ENCODE data around the gene KMT2A.
"Not testable (repeated sequence)": the region's sequence is repeated elsewhere in the genome, so short reads cannot be mapped to it uniquely, and the experiment has no call there.

KMT2A gene

DNA sequence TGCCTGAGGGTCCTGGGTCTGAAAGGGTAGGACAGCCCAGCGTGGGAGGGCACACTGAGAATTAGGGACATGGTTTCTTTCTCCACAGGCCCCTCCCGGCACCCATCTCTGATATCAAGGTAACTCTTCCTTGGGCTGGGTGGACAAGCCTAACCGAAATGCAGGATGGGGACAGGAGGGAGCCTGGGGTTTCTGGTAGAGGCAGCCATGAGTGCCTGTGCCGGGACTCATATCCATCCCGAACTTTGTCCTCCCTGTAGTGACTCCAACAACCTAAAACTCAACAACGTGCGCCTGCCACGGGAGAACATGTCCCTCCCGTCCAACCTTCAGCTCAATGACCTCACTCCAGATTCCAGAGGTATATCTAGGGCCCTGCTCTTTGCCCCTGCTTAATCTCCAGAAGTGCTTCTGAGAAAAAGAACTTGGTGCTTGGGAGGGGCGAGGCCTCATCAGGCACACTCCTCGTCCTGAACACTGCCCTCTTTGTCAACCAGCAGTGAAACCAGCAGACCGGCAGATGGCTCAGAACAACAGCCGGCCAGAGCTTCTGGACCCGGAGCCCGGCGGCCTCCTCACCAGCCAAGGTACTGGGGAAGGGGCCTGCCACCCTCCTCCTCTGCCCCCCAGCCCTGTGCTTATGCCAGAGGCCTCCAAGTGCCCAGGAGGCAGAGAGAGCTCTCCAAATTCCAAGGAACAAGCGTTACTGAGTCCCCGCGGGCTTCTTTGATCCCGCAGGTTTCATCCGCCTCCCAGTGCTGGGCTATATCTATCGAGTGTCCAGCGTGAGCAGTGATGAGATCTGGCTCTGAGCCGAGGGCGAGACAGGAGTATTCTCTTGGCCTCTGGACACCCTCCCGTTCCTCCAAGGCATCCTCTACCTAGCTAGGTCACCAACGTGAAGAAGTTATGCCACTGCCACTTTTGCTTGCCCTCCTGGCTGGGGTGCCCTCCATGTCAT lies 97.8 kb downstream of the KMT2A start:
- DNase-seq: no peak

DNA sequence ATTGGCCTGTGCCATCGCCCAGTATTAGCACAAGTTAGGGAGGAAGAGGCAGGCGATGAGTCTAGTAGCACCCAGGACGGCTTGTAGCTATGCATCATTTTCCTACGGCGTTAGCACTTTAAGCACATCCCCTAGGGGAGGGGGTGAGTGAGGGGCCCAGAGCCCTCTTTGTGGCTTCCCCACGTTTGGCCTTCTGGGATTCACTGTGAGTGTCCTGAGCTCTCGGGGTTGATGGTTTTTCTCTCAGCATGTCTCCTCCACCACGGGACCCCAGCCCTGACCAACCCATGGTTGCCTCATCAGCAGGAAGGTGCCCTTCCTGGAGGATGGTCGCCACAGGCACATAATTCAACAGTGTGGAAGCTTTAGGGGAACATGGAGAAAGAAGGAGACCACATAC lies 99.0 kb downstream of the KMT2A start:
- DNase-seq: no peak

DNA sequence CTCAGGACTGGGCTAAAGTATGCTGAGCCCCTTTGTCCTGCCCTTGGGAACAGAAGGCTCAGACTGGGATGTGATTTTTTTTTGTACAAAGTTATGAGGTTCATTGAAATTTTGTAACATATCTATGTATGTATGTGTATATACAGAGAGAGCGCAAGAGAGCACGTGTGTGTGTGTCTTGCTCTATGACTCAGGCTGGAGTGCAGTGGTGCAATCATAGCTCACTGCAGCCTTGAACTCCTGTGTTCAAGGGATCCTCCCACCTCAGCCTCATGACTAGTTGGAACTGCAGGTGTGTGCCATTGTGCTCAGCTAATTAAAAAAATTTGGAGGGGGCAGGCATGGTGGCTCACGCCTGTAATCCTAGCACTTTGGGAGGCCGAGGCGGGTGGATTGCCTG lies 100.4 kb downstream of the KMT2A start:
- DNase-seq: no peak

DNA sequence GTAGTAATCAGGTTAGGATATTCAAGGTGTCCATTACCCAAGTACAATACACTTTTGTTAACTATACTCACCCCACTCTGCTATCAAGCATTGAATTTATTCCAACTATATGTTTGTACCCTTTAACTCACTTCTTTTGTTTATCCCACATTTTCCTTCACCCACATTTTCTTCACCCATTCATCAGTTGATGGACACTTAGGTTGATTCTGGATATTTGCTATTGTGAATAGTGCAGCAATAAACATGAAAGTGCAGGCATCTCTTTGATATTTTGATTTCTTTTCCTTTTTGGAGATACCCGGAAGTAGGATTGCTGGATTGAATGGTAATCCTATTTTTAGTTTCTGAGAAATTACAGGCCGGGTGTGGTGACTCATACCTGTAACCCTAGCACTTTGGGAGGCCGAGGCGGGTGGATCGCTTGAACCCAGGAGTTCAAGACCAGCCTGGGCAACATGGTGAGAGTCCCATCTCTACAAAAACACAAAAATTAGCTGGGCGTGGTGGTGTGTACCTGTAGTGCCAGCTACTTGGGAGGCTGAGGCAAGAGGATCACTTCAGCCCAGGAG lies 101.2 kb downstream of the KMT2A start:
- no peak for DNase-seq

DNA sequence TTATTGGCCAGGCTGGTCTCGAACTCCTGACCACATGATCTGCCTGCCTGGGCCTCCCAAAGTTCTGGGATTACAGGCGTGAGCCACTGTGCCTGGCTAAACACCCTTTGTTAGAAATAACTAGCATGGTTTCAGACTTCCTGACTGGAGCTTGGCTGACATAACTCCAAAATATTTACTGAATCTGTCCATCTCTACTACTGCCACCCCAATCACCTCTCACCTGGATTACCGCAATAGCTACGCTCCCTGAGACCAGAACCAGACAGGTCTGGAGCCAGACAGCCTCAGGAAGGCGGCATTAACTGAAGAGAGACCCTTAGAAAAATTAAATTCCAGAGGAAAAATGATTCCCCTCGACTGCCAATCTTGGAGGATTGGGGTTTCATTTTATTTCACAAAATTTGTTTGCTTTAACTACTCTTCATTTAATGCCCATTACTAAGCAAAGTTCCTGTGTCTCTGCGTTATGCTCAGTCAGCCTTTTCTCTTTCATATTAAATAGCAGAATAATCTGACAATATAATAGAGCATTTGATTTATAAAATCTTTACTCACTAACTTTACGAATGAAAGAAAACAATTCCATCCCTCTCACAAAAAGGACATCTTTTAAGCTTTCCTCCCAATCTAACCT lies 107.8 kb downstream of the KMT2A start:
- DNase-seq: no peak

DNA sequence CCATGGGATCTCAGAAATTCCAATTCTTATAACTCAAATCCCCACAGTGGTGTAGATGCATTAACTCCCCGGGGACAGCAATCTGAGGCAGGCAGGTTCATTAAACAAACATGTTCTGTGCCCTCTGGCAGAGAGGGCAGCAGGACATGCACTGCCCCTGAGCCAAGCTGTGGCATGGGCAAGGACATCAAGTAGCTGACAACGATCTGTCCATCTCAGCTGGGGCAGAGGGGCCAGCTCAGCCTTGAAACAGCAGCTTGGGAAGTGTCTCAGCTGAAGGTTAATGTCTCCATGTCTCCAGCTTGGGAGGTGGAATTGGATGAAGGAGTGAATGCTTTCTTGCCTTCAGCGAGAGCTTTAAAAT lies 108.3 kb downstream of the KMT2A start:
- no peak for DNase-seq

DNA sequence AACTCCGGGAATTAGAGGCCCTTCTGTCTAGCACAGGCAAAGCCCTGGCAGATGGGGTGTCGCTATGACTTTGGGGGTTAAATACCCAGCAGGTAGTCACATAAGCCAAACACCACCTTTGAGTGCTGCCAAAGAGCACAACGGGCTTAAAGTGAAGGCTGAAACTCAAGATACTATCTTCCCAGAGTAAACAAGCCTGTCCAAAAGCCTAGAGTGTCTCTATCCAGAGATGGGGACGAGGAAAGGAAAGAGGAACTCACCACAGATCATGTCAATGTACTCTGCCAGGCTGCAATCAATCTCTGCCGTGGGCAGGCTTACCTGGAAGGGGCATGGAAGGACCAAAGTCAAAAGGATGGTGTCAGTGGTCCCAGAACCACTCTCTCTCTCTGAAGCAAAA lies 109.2 kb downstream of the KMT2A start:
- DNase-seq: no peak

DNA sequence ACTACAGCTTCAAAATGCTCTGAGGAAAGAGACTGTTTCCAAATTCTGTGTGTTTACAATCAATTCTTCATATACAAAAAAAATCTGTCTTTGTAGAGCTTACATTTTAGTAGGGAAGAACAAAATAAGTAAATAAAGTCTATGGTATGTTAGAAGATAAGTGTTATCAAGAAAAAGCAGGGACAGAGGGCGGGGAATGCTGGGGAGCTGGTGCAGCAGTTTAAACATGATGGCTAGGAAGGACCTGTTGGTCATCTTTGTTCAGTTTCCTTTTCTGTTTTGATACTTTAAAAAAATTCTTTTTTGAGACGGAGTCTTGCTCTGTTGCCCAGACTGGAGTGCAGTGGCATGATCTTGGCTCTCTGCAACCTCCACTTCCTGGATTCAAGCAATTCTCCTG lies 110.8 kb downstream of the KMT2A start:
- no peak for DNase-seq

DNA sequence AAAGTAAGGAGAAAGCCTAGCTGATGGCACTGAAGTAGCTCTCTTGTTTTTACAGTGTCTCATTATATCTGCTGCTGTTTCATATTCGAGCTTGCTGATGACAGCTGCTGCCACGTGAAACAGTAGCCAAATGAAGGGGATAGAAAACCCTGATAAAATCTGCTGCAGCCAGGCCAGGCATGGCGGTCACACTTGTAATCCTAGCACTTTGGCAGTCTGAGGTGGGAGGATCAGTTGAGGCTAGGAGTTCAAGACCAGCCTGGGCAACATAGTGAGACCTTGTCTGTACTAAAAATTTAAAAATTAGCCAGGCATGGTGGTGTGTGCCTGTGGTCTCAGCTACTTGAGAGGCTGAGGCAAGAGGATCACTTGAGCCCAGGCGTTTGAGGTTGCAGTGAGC lies 116.0 kb downstream of the KMT2A start:
- no peak for DNase-seq

DNA sequence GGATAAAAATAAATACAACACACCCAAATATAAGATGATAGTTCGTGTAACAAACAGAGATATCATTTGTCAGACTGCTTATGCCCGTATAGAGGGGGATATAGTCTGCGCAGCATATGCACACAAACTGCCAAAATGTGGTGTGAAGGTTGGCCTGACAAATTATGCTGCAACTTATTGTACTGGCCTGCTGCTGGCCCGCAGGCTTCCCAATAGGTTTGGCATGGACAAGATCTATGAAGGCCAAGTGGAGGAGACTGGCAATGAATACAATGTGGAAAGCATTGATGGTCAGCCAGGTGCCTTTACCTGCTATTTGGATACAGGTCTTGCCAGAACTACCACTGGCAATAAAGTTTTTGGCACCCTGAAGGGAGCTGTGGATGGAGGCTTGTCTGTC lies 124.5 kb downstream of the KMT2A start:
- no peak for DNase-seq

DNA sequence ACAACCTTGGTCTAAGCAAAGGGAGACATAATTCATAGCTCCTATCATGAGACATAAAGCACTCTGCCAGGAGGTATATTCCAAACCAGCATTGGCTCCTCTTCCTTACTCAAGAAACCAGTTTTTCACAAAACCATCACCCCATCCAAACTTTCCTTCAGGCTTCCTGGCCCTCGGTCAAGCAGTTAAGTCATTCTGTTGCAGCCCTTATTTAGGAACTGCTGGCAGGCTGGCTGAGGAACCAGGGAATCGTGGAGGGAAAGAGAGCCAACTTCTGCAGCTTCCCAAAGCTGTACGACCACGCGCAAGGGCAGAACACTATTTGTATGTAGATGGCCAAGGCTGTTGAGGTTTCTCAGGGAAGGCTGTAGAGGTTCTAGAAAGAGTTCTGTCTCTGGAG lies 128.8 kb downstream of the KMT2A start:
- DNase-seq: no peak

DNA sequence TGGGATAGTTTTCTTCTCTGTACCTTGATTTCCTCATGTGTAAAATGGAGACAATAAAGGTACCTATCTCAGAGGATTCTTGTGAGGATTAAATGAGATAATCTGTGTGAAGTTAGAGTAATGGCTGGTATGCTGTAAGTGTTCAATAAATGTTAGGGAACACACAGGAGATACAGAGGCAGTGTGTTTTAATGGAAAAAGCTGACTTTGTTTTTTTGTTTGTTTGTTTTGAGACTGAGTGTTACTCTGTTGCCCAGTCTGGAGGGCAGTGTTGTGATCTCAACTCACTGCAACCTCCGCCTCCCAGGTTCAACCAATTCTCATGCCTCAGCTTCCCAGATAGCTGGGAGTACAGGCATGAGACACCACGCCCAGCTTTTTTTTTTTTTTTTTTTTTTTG lies 133.4 kb downstream of the KMT2A start:
- DNase-seq: no peak

DNA sequence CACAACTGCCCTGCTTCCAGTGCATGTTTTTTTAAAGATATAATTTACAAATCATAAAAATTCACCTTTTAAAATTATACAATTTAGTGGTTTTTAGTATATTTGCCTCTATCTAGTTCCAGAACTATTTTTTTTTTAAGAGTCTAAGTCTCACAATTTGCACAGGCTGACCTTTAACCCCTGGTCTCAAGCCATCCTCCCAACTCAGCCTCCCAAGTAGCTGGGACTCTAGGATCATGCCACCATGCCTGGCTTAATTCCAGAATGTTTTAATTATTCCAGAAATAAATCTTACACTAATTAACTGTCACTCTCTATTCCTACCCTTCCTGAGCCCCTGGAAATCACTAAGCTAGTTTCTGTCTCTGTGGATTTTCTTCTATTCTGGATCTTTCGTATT lies 134.5 kb downstream of the KMT2A start:
- no peak for DNase-seq

DNA sequence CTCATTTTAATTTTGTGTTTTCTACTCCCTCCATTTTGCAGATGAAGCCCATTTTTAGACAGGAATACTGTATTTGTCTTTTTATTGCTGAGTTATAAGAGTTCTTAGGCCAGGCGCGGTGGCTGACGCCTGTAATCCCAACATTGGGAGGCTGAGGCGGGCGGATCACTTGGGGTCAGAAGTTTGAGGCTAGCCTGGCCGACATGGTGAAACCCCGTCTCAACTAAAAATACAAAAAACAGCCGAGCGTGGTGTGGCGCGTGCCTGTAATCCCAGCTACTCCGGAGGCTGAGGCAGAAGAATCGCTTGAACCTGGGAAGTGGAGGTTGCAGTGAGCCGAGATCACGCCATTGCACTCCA lies 135.4 kb downstream of the KMT2A start:
- DNase-seq: not testable (repeated sequence)

DNA sequence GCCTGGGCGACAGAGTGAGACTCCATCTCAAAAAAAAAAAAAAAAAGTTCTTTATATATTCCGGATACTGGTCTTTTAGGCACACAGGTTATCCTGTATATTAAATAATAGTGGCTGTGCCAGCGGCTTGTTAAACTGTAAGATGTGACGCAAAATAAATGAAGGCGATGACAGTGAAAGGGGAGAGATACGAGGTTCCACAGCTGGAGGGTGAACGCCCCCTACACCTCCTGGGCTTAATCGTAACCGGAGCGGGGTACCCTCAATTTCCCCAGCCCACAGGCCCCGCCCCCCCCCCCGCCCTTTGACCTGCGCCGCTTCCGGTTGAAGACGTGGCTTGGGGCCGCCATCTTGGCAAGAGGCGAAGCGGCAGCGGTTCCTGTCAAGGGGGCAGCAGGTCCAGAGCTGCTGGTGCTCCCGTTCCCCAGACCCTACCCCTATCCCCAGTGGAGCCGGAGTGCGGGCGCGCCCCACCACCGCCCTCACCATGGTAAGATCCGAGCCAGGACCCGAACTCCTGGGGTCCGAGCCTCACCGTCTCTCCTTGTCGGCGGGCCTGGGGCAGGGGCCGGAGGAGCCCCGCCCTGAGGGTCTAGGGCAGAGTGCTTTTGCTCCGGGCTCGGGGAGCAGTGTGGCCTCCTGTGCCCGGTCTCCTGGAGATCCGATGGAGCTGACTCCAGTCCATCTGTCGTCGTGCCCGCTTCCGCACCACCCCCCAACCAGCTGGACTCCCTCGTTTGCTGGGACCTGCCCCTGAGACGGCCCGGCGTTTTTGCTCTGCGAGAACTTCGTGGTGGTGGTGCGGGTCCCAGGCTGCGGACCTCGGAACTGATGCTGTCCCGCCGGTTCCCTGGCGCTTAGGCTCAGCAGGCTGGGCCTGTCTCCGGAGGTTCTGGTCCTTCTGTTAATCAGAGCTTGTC lies 136.0 kb downstream of the KMT2A start, which contains the start of gene ARCN1:
TSS of gene ARCN1 (plus strand) at position 349 of the 920 bp plus-strand sequence. CDS start at position 488, 139 bp downstream.
- peak; percentile 57 to 86 (median 72) for DNase-seq

DNA sequence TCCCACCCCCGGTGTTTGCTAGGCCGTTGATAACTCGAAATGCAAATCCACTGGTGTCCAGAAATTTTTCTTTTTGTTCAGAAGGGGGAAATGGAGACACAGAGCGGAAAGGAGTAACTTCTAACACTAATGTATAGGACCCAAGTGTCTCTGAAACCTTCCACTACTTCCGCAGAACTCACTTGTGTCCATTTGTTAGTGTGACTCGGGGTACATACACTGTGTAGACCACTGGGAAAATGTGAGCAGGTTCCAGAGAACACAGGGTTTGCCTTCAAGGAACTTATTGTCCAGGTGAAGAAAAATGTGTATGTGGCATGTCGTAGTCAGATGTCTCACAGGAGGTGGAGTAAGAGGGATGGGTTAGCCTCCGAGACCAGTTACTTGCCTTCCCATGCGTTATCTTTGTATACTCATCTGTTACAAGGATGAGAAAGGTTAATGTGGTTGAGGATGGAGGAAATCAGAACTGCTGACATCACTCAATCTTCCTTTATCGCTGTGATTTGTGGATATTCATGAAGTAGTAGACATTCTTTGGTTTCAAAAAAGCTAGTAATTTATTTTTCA lies 136.8 kb downstream of the KMT2A start:
- peak in 2 of 5 donors; percentile 18 to 63 for DNase-seq

DNA sequence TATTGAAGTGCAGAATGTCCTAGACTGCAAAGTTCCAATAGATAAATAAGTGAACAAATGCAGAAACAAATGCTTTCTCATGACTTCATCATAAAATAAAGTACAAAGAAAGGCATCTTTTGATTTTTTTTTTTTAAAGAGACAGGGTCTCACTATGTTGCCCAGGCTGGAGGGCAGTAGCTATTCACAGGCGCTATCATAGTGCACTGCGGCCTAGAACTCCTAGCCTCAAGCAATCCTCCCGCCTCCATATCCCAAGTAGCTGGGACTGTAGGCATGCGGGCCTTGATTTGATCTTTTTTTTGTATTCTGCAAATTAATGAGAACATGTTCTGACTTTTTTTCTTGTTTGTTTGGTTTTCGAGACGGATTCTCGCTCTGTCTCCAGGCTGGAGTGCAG lies 138.3 kb downstream of the KMT2A start:
- DNase-seq: no peak

Data from T-helper 1 cell (primary cell).